ENCODE measurements around the gene CCR2.

DNA sequence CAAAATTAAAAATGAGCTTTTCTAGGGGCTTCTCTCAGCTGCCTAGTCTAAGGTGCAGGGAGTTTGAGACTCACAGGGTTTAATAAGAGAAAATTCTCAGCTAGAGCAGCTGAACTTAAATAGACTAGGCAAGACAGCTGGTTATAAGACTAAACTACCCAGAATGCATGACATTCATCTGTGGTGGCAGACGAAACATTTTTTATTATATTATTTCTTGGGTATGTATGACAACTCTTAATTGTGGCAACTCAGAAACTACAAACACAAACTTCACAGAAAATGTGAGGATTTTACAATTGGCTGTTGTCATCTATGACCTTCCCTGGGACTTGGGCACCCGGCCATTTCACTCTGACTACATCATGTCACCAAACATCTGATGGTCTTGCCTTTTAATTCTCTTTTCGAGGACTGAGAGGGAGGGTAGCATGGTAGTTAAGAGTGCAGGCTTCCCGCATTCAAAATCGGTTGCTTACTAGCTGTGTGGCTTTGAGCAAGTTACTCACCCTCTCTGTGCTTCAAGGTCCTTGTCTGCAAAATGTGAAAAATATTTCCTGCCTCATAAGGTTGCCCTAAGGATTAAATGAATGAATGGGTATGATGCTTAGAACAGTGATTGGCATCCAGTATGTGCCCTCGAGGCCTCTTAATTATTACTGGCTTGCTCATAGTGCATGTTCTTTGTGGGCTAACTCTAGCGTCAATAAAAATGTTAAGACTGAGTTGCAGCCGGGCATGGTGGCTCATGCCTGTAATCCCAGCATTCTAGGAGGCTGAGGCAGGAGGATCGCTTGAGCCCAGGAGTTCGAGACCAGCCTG, 17.8 kb downstream of the CCR2 start:
- TF ChIP-seq, protein P1, sequence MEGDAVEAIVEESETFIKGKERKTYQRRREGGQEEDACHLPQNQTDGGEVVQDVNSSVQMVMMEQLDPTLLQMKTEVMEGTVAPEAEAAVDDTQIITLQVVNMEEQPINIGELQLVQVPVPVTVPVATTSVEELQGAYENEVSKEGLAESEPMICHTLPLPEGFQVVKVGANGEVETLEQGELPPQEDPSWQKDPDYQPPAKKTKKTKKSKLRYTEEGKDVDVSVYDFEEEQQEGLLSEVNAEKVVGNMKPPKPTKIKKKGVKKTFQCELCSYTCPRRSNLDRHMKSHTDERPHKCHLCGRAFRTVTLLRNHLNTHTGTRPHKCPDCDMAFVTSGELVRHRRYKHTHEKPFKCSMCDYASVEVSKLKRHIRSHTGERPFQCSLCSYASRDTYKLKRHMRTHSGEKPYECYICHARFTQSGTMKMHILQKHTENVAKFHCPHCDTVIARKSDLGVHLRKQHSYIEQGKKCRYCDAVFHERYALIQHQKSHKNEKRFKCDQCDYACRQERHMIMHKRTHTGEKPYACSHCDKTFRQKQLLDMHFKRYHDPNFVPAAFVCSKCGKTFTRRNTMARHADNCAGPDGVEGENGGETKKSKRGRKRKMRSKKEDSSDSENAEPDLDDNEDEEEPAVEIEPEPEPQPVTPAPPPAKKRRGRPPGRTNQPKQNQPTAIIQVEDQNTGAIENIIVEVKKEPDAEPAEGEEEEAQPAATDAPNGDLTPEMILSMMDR (conservative IDR thresholded peaks at IDR 0.05; ENCODE audit: low read length), result no peak
- no peak for TF ChIP-seq EZH2phosphoT487 (IDR thresholded peaks at IDR 0.05; ENCODE audit: borderline replicate concordance, low read depth, low read length)
